HCT116 (cell line): ENCODE measurements around the gene TBC1D19. TPM values are rescaled to one million over a fixed set of nuclear protein-coding genes. Genes with fewer than 3 reads are reported as not detected.

ENCODE experiments used
- ATAC-seq: fragments of 200-7000 bp; cut with Tn5 transposase; 2 replicates; pipeline ENCODE4 v1.9.1; 2020; ENCODE audit warnings: mild to moderate bottlenecking, moderate library complexity
- BruUV-seq: library from RNA; stranded (reverse); fragments of 400-500 nt; replicated peaks from 2 replicates; lab custom pipeline; 2021; lab: Mats Ljungman, UMichigan
- CTCF ChIA-PET: fragments of 300-600 bp; sonication (Branson Sonifier 250); formaldehyde crosslinking; loops from one replicate; lab custom pipeline; 2021; ENCODE audit warnings: antibody characterized with exemption; lab: Charles Lee
- POLR2A ChIA-PET: fragments of 300-600, 350-600 bp; sonication (Branson Sonifier 250); formaldehyde crosslinking; loops from one replicate; lab custom pipeline; 2021; ENCODE audit warnings: antibody characterized with exemption; lab: Charles Lee
- RAD21 ChIA-PET, 2 experiments: fragments of 300-600 bp; sonication (Branson Sonifier 250); formaldehyde crosslinking; loops; one replicate each; lab custom pipeline; 2023; ENCODE audit warnings: low total read pairs in 2 of 2; ENCODE audit not compliant: uncharacterized antibody in 2 of 2, unreplicated experiment in 2 of 2, low non-redundant PET in 1 of 2; lab: Charles Lee
- DNase-seq: peaks from one replicate; pipeline ENCODE4 v3.0.0-alpha.2; 2010; ENCODE audit warnings: low read depth, low spot score
- H2AFZ ChIP-seq: fragments of 200-600 bp; shearing (Covaris generic), sonication (generic); 2 replicates; pipeline ENCODE4 v1.6.1; 2017; ENCODE audit warnings: low read depth, mixed run types, mixed read lengths, antibody characterized with exemption, low read length; ENCODE audit not compliant: poor library complexity, severe bottlenecking
- H3K27ac ChIP-seq: 2 replicates; pipeline ENCODE4 v1.5.1; 2012; ENCODE audit warnings: low read depth, low read length
- H3K27me3 ChIP-seq: fragments of 200-600 bp; sonication (generic); 2 replicates; pipeline ENCODE4 v1.6.1; 2016; ENCODE audit warnings: mixed run types, low read length, mixed read lengths; ENCODE audit not compliant: insufficient read depth
- H3K36me3 ChIP-seq, 2 experiments: fragments of 200-500 bp in 1 of 2; fragments of 200-600 bp in 1 of 2; sonication (Bioruptor generic) in 1 of 2; sonication (generic) in 1 of 2; 2 replicates each; pipeline versions ENCODE4 v1.5.1 to v1.6.1; 2014 to 2016; ENCODE audit warnings: low read length in 2 of 2, inconsistent platforms in 1 of 2, mixed read lengths in 1 of 2, mixed run types in 1 of 2; ENCODE audit not compliant: insufficient read depth in 2 of 2, control insufficient read depth in 1 of 2
- H3K4me1 ChIP-seq, 2 experiments: fragments of 200-600 bp in 1 of 2; sonication (generic) in 1 of 2; 2 replicates each; pipeline versions ENCODE4 v1.5.1 to v1.6.1; 2012 to 2017; ENCODE audit warnings: low read length in 2 of 2, inconsistent platforms in 1 of 2, mild to moderate bottlenecking in 1 of 2, mixed read lengths in 1 of 2, mixed run types in 1 of 2, moderate library complexity in 1 of 2; ENCODE audit not compliant: insufficient read depth in 2 of 2, control insufficient read depth in 1 of 2
- H3K4me2 ChIP-seq: fragments of 200-600 bp; sonication (generic); 2 replicates; pipeline ENCODE4 v1.6.1; 2017; ENCODE audit warnings: mixed run types, low read length, mixed read lengths
- H3K4me3 ChIP-seq, 2 experiments: fragments of 200-600 bp in 1 of 2; sonication (generic) in 1 of 2; replicated peaks in 1 of 2; 2 replicates each; pipeline ENCODE4 v1.5.1; 2011 to 2016; ENCODE audit warnings: low read length in 2 of 2, control low read depth in 1 of 2, low read depth in 1 of 2, mild to moderate bottlenecking in 1 of 2, mixed read lengths in 1 of 2, mixed run types in 1 of 2
- H3K79me2 ChIP-seq: fragments of 200-600 bp; sonication (generic); 2 replicates; pipeline ENCODE4 v1.6.1; 2017; ENCODE audit warnings: mild to moderate bottlenecking, mixed run types, low read length, moderate library complexity, mixed read lengths; ENCODE audit not compliant: insufficient read depth
- H3K9ac ChIP-seq: fragments of 200-600 bp; sonication (generic); 2 replicates; pipeline ENCODE4 v1.6.1; 2016; ENCODE audit warnings: low read length, mixed read lengths
- H3K9me2 ChIP-seq: fragments of 200-600 bp; sonication (generic), shearing (Covaris generic); 2 replicates; pipeline ENCODE4 v1.6.1; 2017; ENCODE audit warnings: mixed run types, mild to moderate bottlenecking, moderate library complexity; ENCODE audit not compliant: insufficient read depth
- H3K9me3 ChIP-seq, 2 experiments: fragments of 200-500 bp in 1 of 2; fragments of 200-600 bp in 1 of 2; sonication (Bioruptor generic) in 1 of 2; sonication (generic) in 1 of 2; 2 replicates each; pipeline ENCODE4 v1.6.1; 2014 to 2017; ENCODE audit warnings: low read length in 2 of 2, mixed read lengths in 2 of 2, inconsistent platforms in 1 of 2, low read depth in 1 of 2, mild to moderate bottlenecking in 1 of 2, mixed run types in 1 of 2, moderate library complexity in 1 of 2; ENCODE audit not compliant: control insufficient read depth in 1 of 2, insufficient read depth in 1 of 2
- H4K20me1 ChIP-seq: fragments of 200-600 bp; sonication (generic), shearing (Covaris generic); 2 replicates; pipeline ENCODE4 v1.6.1; 2017; ENCODE audit warnings: mixed run types, mild to moderate bottlenecking, moderate library complexity; ENCODE audit not compliant: insufficient read depth
- ATF3 ChIP-seq: IDR thresholded peaks from 2 replicates; pipeline ENCODE4 v1.6.1; 2012
- CBX3 ChIP-seq: IDR thresholded peaks from 2 replicates; pipeline ENCODE4 v1.6.1; 2012; ENCODE audit warnings: low read depth
- EGR1 ChIP-seq: IDR thresholded peaks from 2 replicates; pipeline ENCODE4 v1.6.1; 2012; ENCODE audit warnings: low read depth
- EZH2phosphoT487 ChIP-seq: fragments of 200-600 bp; IDR thresholded peaks from 2 replicates; pipeline ENCODE4 v1.6.1; 2018; ENCODE audit warnings: antibody characterized with exemption, borderline replicate concordance
- JUND ChIP-seq: IDR thresholded peaks from 2 replicates; pipeline ENCODE4 v1.6.1; 2012
- MAX ChIP-seq: IDR thresholded peaks from 2 replicates; pipeline ENCODE4 v1.6.1; 2012
- POLR2AphosphoS5 ChIP-seq: IDR thresholded peaks from 2 replicates; pipeline ENCODE4 v1.6.1; 2011; ENCODE audit warnings: mild to moderate bottlenecking, low read depth, low read length, moderate library complexity
- RAD21 ChIP-seq: IDR thresholded peaks from 2 replicates; pipeline ENCODE4 v1.6.1; 2012; ENCODE audit warnings: low read depth, mild to moderate bottlenecking
- REST ChIP-seq: IDR thresholded peaks from 2 replicates; pipeline ENCODE4 v1.6.1; 2012; ENCODE audit warnings: low read depth
- SIN3A ChIP-seq: IDR thresholded peaks from 2 replicates; pipeline ENCODE4 v1.6.1; 2012; ENCODE audit warnings: low read depth
- TCF7L2 ChIP-seq: IDR thresholded peaks from 2 replicates; pipeline ENCODE4 v1.7.0; 2011; ENCODE audit warnings: borderline replicate concordance, inconsistent platforms; ENCODE audit not compliant: insufficient read depth, insufficient read length; ENCODE audit errors: extremely low read depth
- YY1 ChIP-seq: IDR thresholded peaks from 2 replicates; pipeline ENCODE4 v1.6.1; 2011; ENCODE audit warnings: low read length, low read depth, moderate library complexity, mild to moderate bottlenecking; ENCODE audit not compliant: insufficient replicate concordance; ENCODE audit errors: extremely low read depth
- ZNF274 ChIP-seq: fragments of 200-500 bp; sonication (Bioruptor generic); IDR thresholded peaks from 2 replicates; pipeline ENCODE4 v1.6.1; 2014; ENCODE audit warnings: mild to moderate bottlenecking, low read depth, low read length, inconsistent platforms
- intact Hi-C: fragments of 100-400 bp; cut with micrococcal nuclease; formaldehyde crosslinking; loops from 2 replicates; pipeline ENCODE4 v1.10.0; 2022
- total RNA-seq: library from RNA; stranded (reverse); gene quantifications from one replicate; pipeline ENCODE4 v1.2.1, GENCODE V29; 2021; ENCODE audit not compliant: unreplicated experiment

The TBC1D19 gene
- total RNA-seq, 1 experiment from 2014 or later: 25.4 TPM

- DNase-seq: no peak
- Histone ChIP-seq H4K20me1 (no peaks in the 10 kb centered on the region), H3K9ac (no peak overlapping the region), H3K9me3 (no peaks in the 10 kb centered on the region), H2AFZ (no peak overlapping the region), H3K36me3 (no peaks in the 10 kb centered on the region; a peak in 1 of 4 replicates), H3K4me2 (no peak overlapping the region), H3K9me2 (no peaks in the 10 kb centered on the region), H3K4me3 (no peak overlapping the region), H3K27me3 (no peaks in the 10 kb centered on the region), H3K27ac (no peak overlapping the region), H3K79me2 (no peaks in the 10 kb centered on the region), H3K4me1 (no peaks in the 10 kb centered on the region)
- no peak for ATAC-seq
- ChIA-PET POLR2A (no interaction called here), CTCF (no interaction called here), RAD21 (no interaction called here)
- intact Hi-C loops: no loop called here
- TF ChIP-seq ATF3 (no peak), SIN3A (no peak), ZNF274 (no peak), MAX (no peak), EGR1 (no peak), YY1 (no peak), RAD21 (no peak), POLR2AphosphoS5 (no peak)
- no TSS peak for BruUV-seq
Observed at GRCh38 chr4:26647523-26648224, 63.8 kb downstream of the TBC1D19 start.

GRCh38 chr4:26648260-26648659 lies 64.4 kb downstream of the TBC1D19 start:
- H3K27me3 ChIP-seq: no peaks in the 10 kb centered on the region
- TF ChIP-seq CBX3 (no peak), MAX (no peak), TCF7L2 (no peak), JUND (no peak), EGR1 (no peak), REST (no peak), RAD21 (no peak), EZH2phosphoT487 (no peak)
- ATAC-seq (no peak), DNase-seq (no peak)
- no peak overlapping the region for H3K4me3 ChIP-seq
- ChIA-PET POLR2A (no interaction called here), RAD21 (no interaction called here), CTCF (no interaction called here)
- no peak overlapping the region for H3K4me2 ChIP-seq
- H4K20me1 ChIP-seq: no peaks in the 10 kb centered on the region
- H2AFZ ChIP-seq: no peak overlapping the region
- intact Hi-C loops: no loop called here
- no peaks in the 10 kb centered on the region for H3K9me3 ChIP-seq
- no peak overlapping the region for H3K27ac ChIP-seq
- no peaks in the 10 kb centered on the region for H3K4me1 ChIP-seq
- H3K36me3 ChIP-seq: no peaks in the 10 kb centered on the region; a peak in 1 of 4 replicates
- no TSS peak for BruUV-seq
- H3K9ac ChIP-seq: no peak overlapping the region
- no peaks in the 10 kb centered on the region for H3K9me2 ChIP-seq
- H3K79me2 ChIP-seq: no peaks in the 10 kb centered on the region
